ENCODE results near the gene LEP. TPM values are rescaled to one million over a fixed set of nuclear protein-coding genes. Genes with fewer than 3 reads are reported as not detected.

Gene LEP
- total and polyA plus RNA-seq, 4 donors: 0.02 TPM; not detected in 3

- DNase-seq (ENCODE audit: low spot score): no peak
- peaks cover 0 to 5% (median 0%) of the 10 kb centered on the region in 4 donors for H3K27me3 ChIP-seq (ENCODE audit: control insufficient read depth in 4 of 4, insufficient read depth in 4 of 4, low read length in 3 of 4)
- H3K4me3 ChIP-seq (ENCODE audit: low read depth in 1 of 3, low read length in 3 of 3): no peak overlapping the region
- TF ChIP-seq RXRA (IDR thresholded peaks at IDR 0.05) (no peak), ZBTB33 (IDR thresholded peaks at IDR 0.05) (no peak), EGR1 (IDR thresholded peaks at IDR 0.05; ENCODE audit: low read depth in 2 of 2) (no peak), FOXA1 (IDR thresholded peaks at IDR 0.05) (no peak)
- TF ChIP-seq, protein P1, sequence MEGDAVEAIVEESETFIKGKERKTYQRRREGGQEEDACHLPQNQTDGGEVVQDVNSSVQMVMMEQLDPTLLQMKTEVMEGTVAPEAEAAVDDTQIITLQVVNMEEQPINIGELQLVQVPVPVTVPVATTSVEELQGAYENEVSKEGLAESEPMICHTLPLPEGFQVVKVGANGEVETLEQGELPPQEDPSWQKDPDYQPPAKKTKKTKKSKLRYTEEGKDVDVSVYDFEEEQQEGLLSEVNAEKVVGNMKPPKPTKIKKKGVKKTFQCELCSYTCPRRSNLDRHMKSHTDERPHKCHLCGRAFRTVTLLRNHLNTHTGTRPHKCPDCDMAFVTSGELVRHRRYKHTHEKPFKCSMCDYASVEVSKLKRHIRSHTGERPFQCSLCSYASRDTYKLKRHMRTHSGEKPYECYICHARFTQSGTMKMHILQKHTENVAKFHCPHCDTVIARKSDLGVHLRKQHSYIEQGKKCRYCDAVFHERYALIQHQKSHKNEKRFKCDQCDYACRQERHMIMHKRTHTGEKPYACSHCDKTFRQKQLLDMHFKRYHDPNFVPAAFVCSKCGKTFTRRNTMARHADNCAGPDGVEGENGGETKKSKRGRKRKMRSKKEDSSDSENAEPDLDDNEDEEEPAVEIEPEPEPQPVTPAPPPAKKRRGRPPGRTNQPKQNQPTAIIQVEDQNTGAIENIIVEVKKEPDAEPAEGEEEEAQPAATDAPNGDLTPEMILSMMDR (IDR thresholded peaks at IDR 0.05; ENCODE audit: low read depth, low read length, missing input control): no peak
- TF ChIP-seq, protein P2, sequence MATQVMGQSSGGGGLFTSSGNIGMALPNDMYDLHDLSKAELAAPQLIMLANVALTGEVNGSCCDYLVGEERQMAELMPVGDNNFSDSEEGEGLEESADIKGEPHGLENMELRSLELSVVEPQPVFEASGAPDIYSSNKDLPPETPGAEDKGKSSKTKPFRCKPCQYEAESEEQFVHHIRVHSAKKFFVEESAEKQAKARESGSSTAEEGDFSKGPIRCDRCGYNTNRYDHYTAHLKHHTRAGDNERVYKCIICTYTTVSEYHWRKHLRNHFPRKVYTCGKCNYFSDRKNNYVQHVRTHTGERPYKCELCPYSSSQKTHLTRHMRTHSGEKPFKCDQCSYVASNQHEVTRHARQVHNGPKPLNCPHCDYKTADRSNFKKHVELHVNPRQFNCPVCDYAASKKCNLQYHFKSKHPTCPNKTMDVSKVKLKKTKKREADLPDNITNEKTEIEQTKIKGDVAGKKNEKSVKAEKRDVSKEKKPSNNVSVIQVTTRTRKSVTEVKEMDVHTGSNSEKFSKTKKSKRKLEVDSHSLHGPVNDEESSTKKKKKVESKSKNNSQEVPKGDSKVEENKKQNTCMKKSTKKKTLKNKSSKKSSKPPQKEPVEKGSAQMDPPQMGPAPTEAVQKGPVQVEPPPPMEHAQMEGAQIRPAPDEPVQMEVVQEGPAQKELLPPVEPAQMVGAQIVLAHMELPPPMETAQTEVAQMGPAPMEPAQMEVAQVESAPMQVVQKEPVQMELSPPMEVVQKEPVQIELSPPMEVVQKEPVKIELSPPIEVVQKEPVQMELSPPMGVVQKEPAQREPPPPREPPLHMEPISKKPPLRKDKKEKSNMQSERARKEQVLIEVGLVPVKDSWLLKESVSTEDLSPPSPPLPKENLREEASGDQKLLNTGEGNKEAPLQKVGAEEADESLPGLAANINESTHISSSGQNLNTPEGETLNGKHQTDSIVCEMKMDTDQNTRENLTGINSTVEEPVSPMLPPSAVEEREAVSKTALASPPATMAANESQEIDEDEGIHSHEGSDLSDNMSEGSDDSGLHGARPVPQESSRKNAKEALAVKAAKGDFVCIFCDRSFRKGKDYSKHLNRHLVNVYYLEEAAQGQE (IDR thresholded peaks at IDR 0.05): no peak
- H3K36me3 ChIP-seq (ENCODE audit: control insufficient read depth in 4 of 4, insufficient read depth in 3 of 4, low read depth in 1 of 4, low read length in 3 of 4): no peaks in the 10 kb centered on the region
- WGBS: 87% methylated on average over 4 of the region's 4 CpGs
- peaks cover 4 to 19% (median 5%) of the 10 kb centered on the region in 4 donors for H3K9me3 ChIP-seq (ENCODE audit: control insufficient read depth in 4 of 4, low read length in 3 of 4)
- no peak overlapping the region for H3K27ac ChIP-seq (ENCODE audit: low read depth in 1 of 2, low read length in 2 of 2)
- peaks cover 4 to 8% (median 5%) of the 10 kb centered on the region in 4 donors for H3K4me1 ChIP-seq (ENCODE audit: control insufficient read depth in 4 of 4, insufficient read depth in 4 of 4, low read length in 3 of 4)
- H3K9ac ChIP-seq (ENCODE audit: low read depth in 1 of 2, low read length in 2 of 2): no peak overlapping the region
Measured at GRCh38 chr7:128197989-128198580, 43.0 kb upstream of the LEP start.

DNA sequence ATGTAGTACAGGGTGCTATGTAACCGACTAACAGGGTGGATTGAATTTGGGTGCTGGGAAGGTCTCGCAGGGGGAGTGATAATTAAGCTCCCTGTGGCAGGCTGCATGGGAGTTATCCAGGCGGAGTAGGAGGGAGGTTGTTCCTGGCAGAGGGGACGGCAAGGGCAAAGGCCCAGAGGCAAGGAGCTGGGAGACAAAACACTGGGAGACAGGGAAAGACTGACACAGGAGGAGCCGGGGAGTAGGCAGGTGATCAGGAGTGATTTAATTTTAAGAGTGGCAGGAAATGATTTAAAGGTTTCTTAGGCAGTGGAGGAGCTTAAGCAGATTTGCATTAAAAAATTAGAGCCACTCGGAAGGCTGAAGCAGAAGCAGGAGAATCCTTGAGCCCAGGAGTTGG, 40.7 kb upstream of the LEP start:
- WGBS: 88% methylated on average over 6 of the region's 6 CpGs
- no peak for TF ChIP-seq ATF3 (IDR thresholded peaks at IDR 0.05)
- no peak for TF ChIP-seq FOXA2 (IDR thresholded peaks at IDR 0.05)
- TF ChIP-seq TAF1 (conservative IDR thresholded peaks at IDR 0.05): no peak
- H3K36me3 ChIP-seq (ENCODE audit: control insufficient read depth in 4 of 4, insufficient read depth in 3 of 4, low read depth in 1 of 4, low read length in 3 of 4): no peaks in the 10 kb centered on the region
- DNase-seq (ENCODE audit: low spot score): no peak
- peaks cover 0 to under 1% (median 0%) of the 10 kb centered on the region in 4 donors for H3K9me3 ChIP-seq (ENCODE audit: control insufficient read depth in 4 of 4, low read length in 3 of 4)
- no peak overlapping the region for H3K27ac ChIP-seq (ENCODE audit: low read depth in 1 of 2, low read length in 2 of 2)
- H3K9ac ChIP-seq (ENCODE audit: low read depth in 1 of 2, low read length in 2 of 2): no peak overlapping the region
- peaks cover 0 to 5% (median 0%) of the 10 kb centered on the region in 4 donors for H3K27me3 ChIP-seq (ENCODE audit: control insufficient read depth in 4 of 4, insufficient read depth in 4 of 4, low read length in 3 of 4)
- peaks cover 4 to 8% (median 5%) of the 10 kb centered on the region in 4 donors for H3K4me1 ChIP-seq (ENCODE audit: control insufficient read depth in 4 of 4, insufficient read depth in 4 of 4, low read length in 3 of 4)
- H3K4me3 ChIP-seq (ENCODE audit: low read depth in 1 of 3, low read length in 3 of 3): no peak overlapping the region

All from liver (tissue), 9 donors.